ENCODE results near the gene SMARCA2.
A peak's percentile ranks its signal among the peaks of the same experiment; 100 is the strongest.

SMARCA2 gene

GRCh38 chr9:2014696-2015580 is at the start of gene SMARCA2:
SMARCA2 (plus strand) TSS chr9:2015347; CDS start chr9:2029023, 13,676 bp downstream.
- no peak for TF ChIP-seq CTCF (IDR thresholded peaks at IDR 0.05; ENCODE audit: insufficient read depth, low read depth, low read length, missing control alignments)
- peak; percentile 98 for DNase-seq (ENCODE audit: low read depth)
- H3K4me3 ChIP-seq (ENCODE audit: low read depth, low read length) = peak within 1 kb of the TSS; percentile 97

- H3K4me3 ChIP-seq (ENCODE audit: low read depth, low read length) = no peak overlapping the region
- DNase-seq (ENCODE audit: low read depth) = no peak
- no peak for TF ChIP-seq CTCF (IDR thresholded peaks at IDR 0.05; ENCODE audit: insufficient read depth, low read depth, low read length, missing control alignments)
These were observed 48.3 kb upstream of the SMARCA2 start for GRCh38 chr9:1966725-1967366.

GRCh38 chr9:1969160-1969559 is 46.0 kb upstream of the SMARCA2 start:
- no peak for TF ChIP-seq CTCF (IDR thresholded peaks at IDR 0.05; ENCODE audit: insufficient read depth, low read depth, low read length, missing control alignments)
- DNase-seq (ENCODE audit: low read depth) = no peak

GRCh38 chr9:1969898-1970297 is 45.2 kb upstream of the SMARCA2 start:
- no peak for TF ChIP-seq CTCF (IDR thresholded peaks at IDR 0.05; ENCODE audit: insufficient read depth, low read depth, low read length, missing control alignments)
- H3K4me3 ChIP-seq (ENCODE audit: low read depth, low read length) = no peak overlapping the region
- no peak for DNase-seq (ENCODE audit: low read depth)

More at GRCh38 chr9:1969160-1969559, 46.0 kb upstream of the SMARCA2 start:
- no peak overlapping the region for H3K4me3 ChIP-seq (ENCODE audit: low read depth, low read length)

- no peak overlapping the region for H3K4me3 ChIP-seq (ENCODE audit: low read depth, low read length)
- DNase-seq (ENCODE audit: low read depth) = no peak
These were observed 42.5 kb upstream of the SMARCA2 start for GRCh38 chr9:1972672-1973071.

GRCh38 chr9:1977026-1977425 is 38.1 kb upstream of the SMARCA2 start:
- TF ChIP-seq CTCF (IDR thresholded peaks at IDR 0.05; ENCODE audit: insufficient read depth, low read depth, low read length, missing control alignments) = no peak
- DNase-seq (ENCODE audit: low read depth) = no peak
- no peak overlapping the region for H3K4me3 ChIP-seq (ENCODE audit: low read depth, low read length)

More at GRCh38 chr9:1972672-1973071, 42.5 kb upstream of the SMARCA2 start:
- TF ChIP-seq CTCF (IDR thresholded peaks at IDR 0.05; ENCODE audit: insufficient read depth, low read depth, low read length, missing control alignments) = no peak
